Neural cell (in vitro differentiated cells): Measurements from ENCODE around the gene ITM2C.

Source experiments
- EP300 ChIP-seq: fragments of 450-650 bp; conservative IDR thresholded peaks from 2 replicates; pipeline ENCODE4 v1.6.1; 2014; ENCODE audit warnings: antibody characterized with exemption, mild to moderate bottlenecking, moderate library complexity; ENCODE audit not compliant: poor library complexity, severe bottlenecking
- EZH2 ChIP-seq: fragments of 200-600, 300-800 bp; shearing (Covaris generic), sonication (generic); IDR thresholded peaks from 2 replicates; pipeline ENCODE4 v1.6.1; 2014; ENCODE audit warnings: antibody characterized with exemption, low read length, borderline replicate concordance, mild to moderate bottlenecking; ENCODE audit not compliant: insufficient read depth, poor library complexity, severe bottlenecking
- MXI1 ChIP-seq: fragments of 450-650 bp; conservative IDR thresholded peaks from 2 replicates; pipeline ENCODE4 v1.6.1; 2014; ENCODE audit warnings: antibody characterized with exemption, mild to moderate bottlenecking; ENCODE audit not compliant: poor library complexity, severe bottlenecking
- POLR2AphosphoS5 ChIP-seq: IDR thresholded peaks from 2 replicates; pipeline ENCODE4 v1.6.1; 2012
- RAD21 ChIP-seq: fragments of 450-650 bp; conservative IDR thresholded peaks from 2 replicates; pipeline ENCODE4 v1.6.1; 2014; ENCODE audit warnings: antibody characterized with exemption, mild to moderate bottlenecking, moderate library complexity
- SMC3 ChIP-seq: fragments of 450-650 bp; conservative IDR thresholded peaks from 2 replicates; pipeline ENCODE4 v1.6.1; 2014; ENCODE audit warnings: antibody characterized with exemption, mild to moderate bottlenecking, moderate library complexity; ENCODE audit not compliant: poor library complexity
- TAF1 ChIP-seq: IDR thresholded peaks from 2 replicates; pipeline ENCODE4 v1.6.1; 2012; ENCODE audit warnings: low read depth
- TF ChIP-seq, protein P1 (sequence below): fragments of 450-650 bp; IDR thresholded peaks from 2 replicates; pipeline ENCODE4 v1.5.1; 2014; ENCODE audit warnings: antibody characterized with exemption, mild to moderate bottlenecking, moderate library complexity; ENCODE audit not compliant: poor library complexity, severe bottlenecking
- TF ChIP-seq, protein P2 (sequence below): IDR thresholded peaks from 2 replicates; pipeline ENCODE4 v1.6.1; 2012; ENCODE audit warnings: borderline replicate concordance

DNA sequence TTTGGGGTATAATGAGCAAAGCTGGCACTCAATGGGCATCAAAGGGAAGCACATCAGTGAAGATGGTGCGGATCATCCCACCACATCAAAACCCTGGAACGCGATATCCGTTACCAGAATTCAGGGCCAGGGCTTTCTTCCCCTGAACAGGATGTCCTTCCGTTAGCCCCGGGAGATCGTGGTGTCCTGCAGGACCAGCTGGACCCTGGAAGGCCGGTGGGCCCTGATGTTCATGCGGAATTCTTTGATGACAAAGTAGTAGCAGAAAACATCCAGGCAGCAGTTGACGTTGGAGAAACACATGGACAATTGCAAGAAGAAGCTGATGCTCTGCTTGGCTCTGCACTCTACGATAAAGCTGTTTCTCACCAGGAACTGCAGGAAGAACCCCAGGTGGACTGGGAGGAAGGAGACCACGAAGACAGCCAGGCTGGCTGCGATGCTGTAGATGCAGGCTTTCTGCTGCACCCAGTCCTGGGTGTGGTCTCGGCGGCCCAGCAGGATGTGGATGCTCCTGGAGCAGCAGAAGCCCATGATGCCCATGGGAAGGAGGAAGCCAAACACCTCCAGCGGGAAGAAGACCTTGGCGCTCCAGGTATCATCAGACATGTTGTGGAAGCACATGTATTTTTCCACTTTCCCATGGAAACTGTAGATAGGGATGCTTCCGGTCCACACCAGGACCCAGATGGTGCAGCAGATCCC is 45.3 kb downstream of the ITM2C start:
- TF ChIP-seq, protein P1, sequence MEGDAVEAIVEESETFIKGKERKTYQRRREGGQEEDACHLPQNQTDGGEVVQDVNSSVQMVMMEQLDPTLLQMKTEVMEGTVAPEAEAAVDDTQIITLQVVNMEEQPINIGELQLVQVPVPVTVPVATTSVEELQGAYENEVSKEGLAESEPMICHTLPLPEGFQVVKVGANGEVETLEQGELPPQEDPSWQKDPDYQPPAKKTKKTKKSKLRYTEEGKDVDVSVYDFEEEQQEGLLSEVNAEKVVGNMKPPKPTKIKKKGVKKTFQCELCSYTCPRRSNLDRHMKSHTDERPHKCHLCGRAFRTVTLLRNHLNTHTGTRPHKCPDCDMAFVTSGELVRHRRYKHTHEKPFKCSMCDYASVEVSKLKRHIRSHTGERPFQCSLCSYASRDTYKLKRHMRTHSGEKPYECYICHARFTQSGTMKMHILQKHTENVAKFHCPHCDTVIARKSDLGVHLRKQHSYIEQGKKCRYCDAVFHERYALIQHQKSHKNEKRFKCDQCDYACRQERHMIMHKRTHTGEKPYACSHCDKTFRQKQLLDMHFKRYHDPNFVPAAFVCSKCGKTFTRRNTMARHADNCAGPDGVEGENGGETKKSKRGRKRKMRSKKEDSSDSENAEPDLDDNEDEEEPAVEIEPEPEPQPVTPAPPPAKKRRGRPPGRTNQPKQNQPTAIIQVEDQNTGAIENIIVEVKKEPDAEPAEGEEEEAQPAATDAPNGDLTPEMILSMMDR, result no peak
- TF ChIP-seq RAD21 (no peak), EZH2 (no peak), POLR2AphosphoS5 (no peak), EP300 (no peak), SMC3 (no peak), TAF1 (no peak), MXI1 (no peak)
- TF ChIP-seq, protein P2, sequence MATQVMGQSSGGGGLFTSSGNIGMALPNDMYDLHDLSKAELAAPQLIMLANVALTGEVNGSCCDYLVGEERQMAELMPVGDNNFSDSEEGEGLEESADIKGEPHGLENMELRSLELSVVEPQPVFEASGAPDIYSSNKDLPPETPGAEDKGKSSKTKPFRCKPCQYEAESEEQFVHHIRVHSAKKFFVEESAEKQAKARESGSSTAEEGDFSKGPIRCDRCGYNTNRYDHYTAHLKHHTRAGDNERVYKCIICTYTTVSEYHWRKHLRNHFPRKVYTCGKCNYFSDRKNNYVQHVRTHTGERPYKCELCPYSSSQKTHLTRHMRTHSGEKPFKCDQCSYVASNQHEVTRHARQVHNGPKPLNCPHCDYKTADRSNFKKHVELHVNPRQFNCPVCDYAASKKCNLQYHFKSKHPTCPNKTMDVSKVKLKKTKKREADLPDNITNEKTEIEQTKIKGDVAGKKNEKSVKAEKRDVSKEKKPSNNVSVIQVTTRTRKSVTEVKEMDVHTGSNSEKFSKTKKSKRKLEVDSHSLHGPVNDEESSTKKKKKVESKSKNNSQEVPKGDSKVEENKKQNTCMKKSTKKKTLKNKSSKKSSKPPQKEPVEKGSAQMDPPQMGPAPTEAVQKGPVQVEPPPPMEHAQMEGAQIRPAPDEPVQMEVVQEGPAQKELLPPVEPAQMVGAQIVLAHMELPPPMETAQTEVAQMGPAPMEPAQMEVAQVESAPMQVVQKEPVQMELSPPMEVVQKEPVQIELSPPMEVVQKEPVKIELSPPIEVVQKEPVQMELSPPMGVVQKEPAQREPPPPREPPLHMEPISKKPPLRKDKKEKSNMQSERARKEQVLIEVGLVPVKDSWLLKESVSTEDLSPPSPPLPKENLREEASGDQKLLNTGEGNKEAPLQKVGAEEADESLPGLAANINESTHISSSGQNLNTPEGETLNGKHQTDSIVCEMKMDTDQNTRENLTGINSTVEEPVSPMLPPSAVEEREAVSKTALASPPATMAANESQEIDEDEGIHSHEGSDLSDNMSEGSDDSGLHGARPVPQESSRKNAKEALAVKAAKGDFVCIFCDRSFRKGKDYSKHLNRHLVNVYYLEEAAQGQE, result no peak
